ENCODE data around the gene MCRIP2.

- TF ChIP-seq CTCF (IDR thresholded peaks at IDR 0.05) (no peak), ZFX (IDR thresholded peaks at IDR 0.05; ENCODE audit: borderline replicate concordance) (no peak)
Measured at GRCh38 chr16:679814-680624, 38.4 kb downstream of the MCRIP2 start, which contains the start of gene STUB1.

Data from 22Rv1 (cell line).